GM12875 (cell line): Measurements from ENCODE around the gene MAN2A2.

ENCODE experiments used
- H3K4me3 ChIP-seq: one replicate; pipeline ENCODE4 v1.5.1; 2011; ENCODE audit warnings: low read depth, low read length, control low read depth
- CTCF ChIP-seq: IDR thresholded peaks from 2 replicates; pipeline ENCODE4 v1.5.1; 2011; ENCODE audit warnings: low read depth, mild to moderate bottlenecking, control low read depth, inconsistent platforms, low read length, moderate library complexity, borderline replicate concordance; ENCODE audit not compliant: insufficient read depth

Gene MAN2A2

GRCh38 chr15:90881181-90881977, 21.7 kb upstream of the MAN2A2 start:
- no peak for TF ChIP-seq CTCF
- H3K4me3 ChIP-seq = no peak overlapping the region

GRCh38 chr15:90881978-90882721, 21.0 kb upstream of the MAN2A2 start:
- TF ChIP-seq CTCF = no peak
- no peak overlapping the region for H3K4me3 ChIP-seq

GRCh38 chr15:90882781-90883525, 20.1 kb upstream of the MAN2A2 start:
- TF ChIP-seq CTCF = no peak
- no peak overlapping the region for H3K4me3 ChIP-seq

GRCh38 chr15:90883526-90883975, 19.6 kb upstream of the MAN2A2 start:
- no peak for TF ChIP-seq CTCF
- peak overlapping the region; percentile 76 for H3K4me3 ChIP-seq

GRCh38 chr15:90883976-90884718, 19.0 kb upstream of the MAN2A2 start, which contains the start of gene FES:
Gene FES, plus strand, starts transcription at chr15:90884504. Its CDS starts 542 bp downstream, at chr15:90885046.
- no peak for TF ChIP-seq CTCF
- H3K4me3 ChIP-seq = peak within 1 kb of the TSS; percentile 76

GRCh38 chr15:90884719-90885431, 18.2 kb upstream of the MAN2A2 start:
- peak overlapping the region; percentile 76 for H3K4me3 ChIP-seq
- TF ChIP-seq CTCF = no peak
